Measurements from ENCODE around the gene AGBL5. TPM values are rescaled to one million over a fixed set of nuclear protein-coding genes. Genes with fewer than 3 reads are reported as not detected.

Gene AGBL5
- polyA plus RNA-seq, 2 of the 4 experiments (the other 2 are of a cell fraction) = 25.5 to 52.7 TPM

GRCh38 chr2:27087823-27088410 lies 36.4 kb downstream of the AGBL5 start:
- H3K4me2 ChIP-seq = peak overlapping the region; percentile 81; the same call in 2 of the 3 replicates
- ChIA-PET POLR2A (interaction anchor here (0.7 to 1.3 kb wide), 2 partner anchors 36 to 128 kb away, joined by 9 to 12 read pairs; partner anchors contain the start of gene AGBL5), CTCF (interaction anchor here (0.6 to 15.3 kb wide), 20 partner anchors 9 to 242 kb away, joined by 3 to 253 read pairs (median 5); partner anchors contain the start of genes ABHD1, EMILIN1 and OST4)
- H3K27ac ChIP-seq = no peak overlapping the region
- no peak overlapping the region for H3K4me3 ChIP-seq
- TF ChIP-seq MYC (IDR thresholded peaks at IDR 0.05; ENCODE audit: borderline replicate concordance, low read length) = no peak
- TF ChIP-seq CEBPB (IDR thresholded peaks at IDR 0.05) = no peak
- TF ChIP-seq PHF8 (IDR thresholded peaks at IDR 0.05; ENCODE audit: borderline replicate concordance, low read depth) = no peak
- TF ChIP-seq GATA3 (IDR thresholded peaks at IDR 0.05; ENCODE audit: borderline replicate concordance) = no peak
- WGBS (ENCODE audit: missing lambda C conversion rate) = 81% methylated on average over 5 of the region's 5 CpGs
- ATAC-seq = no peak
- H3K9me3 ChIP-seq = no peaks in the 10 kb centered on the region
- DNase-seq (ENCODE audit: low read depth in 1 of 2, low spot score in 1 of 2) = no peak
- H3K4me1 ChIP-seq = peaks cover 11% of the 10 kb centered on the region
- FAIRE-seq = no peak

GRCh38 chr2:27088634-27089033 lies 37.2 kb downstream of the AGBL5 start:
- Histone ChIP-seq H3K27ac (no peak overlapping the region), H3K9me3 (no peaks in the 10 kb centered on the region), H3K4me1 (peaks cover 18% of the 10 kb centered on the region), H3K4me2 (no peak overlapping the region), H3K4me3 (no peak overlapping the region)
- DNase-seq (ENCODE audit: low read depth in 1 of 2, low spot score in 1 of 2) (no peak), FAIRE-seq (no peak), ATAC-seq (no peak)
- 85% methylated on average over 6 of the region's 6 CpGs for WGBS (ENCODE audit: missing lambda C conversion rate)
- POLR2A ChIA-PET = no interaction called here
- CTCF ChIA-PET = interaction anchor here (1.1 to 15.3 kb wide), 11 partner anchors 7 to 242 kb away, joined by 3 to 253 read pairs (median 8); partner anchors contain the start of gene OST4
- TF ChIP-seq HES2 (IDR thresholded peaks at IDR 0.05) (no peak), NPAS2 (CRISPR knock-in tag; IDR thresholded peaks at IDR 0.05; ENCODE audit: borderline replicate concordance) (no peak)

GRCh38 chr2:27089111-27089954 lies 37.9 kb downstream of the AGBL5 start:
- POLR2A ChIA-PET = interaction anchor here (0.6 kb wide), 1 partner anchor 61 kb away, joined by 3 read pairs; no protein-coding TSS in a partner anchor

More at GRCh38 chr2:27089111-27089954, 37.9 kb downstream of the AGBL5 start:
- no peak overlapping the region for H3K4me3 ChIP-seq
- CTCF ChIA-PET = interaction anchor here (0.6 to 15.3 kb wide), 13 partner anchors 8 to 243 kb away, joined by 3 to 253 read pairs (median 5); partner anchors contain the start of gene OST4
- TF ChIP-seq RNF2 (IDR thresholded peaks at IDR 0.05; ENCODE audit: borderline replicate concordance, low read depth) = no peak
- no peak for TF ChIP-seq NPAS2 (CRISPR knock-in tag; IDR thresholded peaks at IDR 0.05; ENCODE audit: borderline replicate concordance)
- TF ChIP-seq RFX5 (IDR thresholded peaks at IDR 0.05) = no peak
- no peak for TF ChIP-seq CBX8 (IDR thresholded peaks at IDR 0.05)
- no peak for TF ChIP-seq RARB (CRISPR knock-in tag; IDR thresholded peaks at IDR 0.05)
- TF ChIP-seq HOXB5 (CRISPR knock-in tag; IDR thresholded peaks at IDR 0.05) = no peak
- TF ChIP-seq PBX3 (IDR thresholded peaks at IDR 0.05) = no peak
- no peak for TF ChIP-seq ZNF302 (CRISPR knock-in tag; IDR thresholded peaks at IDR 0.05)
- TF ChIP-seq MAFK (IDR thresholded peaks at IDR 0.05; ENCODE audit: partially characterized antibody) = no peak
- no peak for TF ChIP-seq HDAC2 (IDR thresholded peaks at IDR 0.05)
- no peak for TF ChIP-seq MAZ (IDR thresholded peaks at IDR 0.05; ENCODE audit: borderline replicate concordance, low read depth, low read length)
- no peak for TF ChIP-seq HOXA7 (CRISPR knock-in tag; IDR thresholded peaks at IDR 0.05)
- TF ChIP-seq KDM1A (IDR thresholded peaks at IDR 0.05; ENCODE audit: low read depth) = no peak
- TF ChIP-seq SREBF2 (IDR thresholded peaks at IDR 0.05) = no peak
- no peak for TF ChIP-seq KDM5A (IDR thresholded peaks at IDR 0.05)
- TF ChIP-seq ZFP36 (IDR thresholded peaks at IDR 0.05; ENCODE audit: borderline replicate concordance, partially characterized antibody) = no peak
- no peak for TF ChIP-seq HMGXB4 (CRISPR knock-in tag; IDR thresholded peaks at IDR 0.05; ENCODE audit: borderline replicate concordance)
- H3K4me2 ChIP-seq = no peak overlapping the region
- no peak for ATAC-seq
- WGBS (ENCODE audit: missing lambda C conversion rate) = 85% methylated on average over 14 of the region's 14 CpGs
- H3K9me3 ChIP-seq = no peaks in the 10 kb centered on the region
- peaks cover 24% of the 10 kb centered on the region for H3K4me1 ChIP-seq
- H3K27ac ChIP-seq = no peak overlapping the region
- no peak for DNase-seq (ENCODE audit: low read depth in 1 of 2, low spot score in 1 of 2)
- no peak for FAIRE-seq
